H9 (cell line): Measurements from ENCODE around the gene ALG2. TPM values are rescaled to one million over a fixed set of nuclear protein-coding genes. Genes with fewer than 3 reads are reported as not detected.
A peak's percentile ranks its signal among the peaks of the same experiment; 100 is the strongest.

Source experiments
- DNase-seq: peaks from one replicate; pipeline ENCODE4 v3.0.0-alpha.2; 2017
- H2AFZ ChIP-seq: one replicate; pipeline ENCODE4 v1.6.1; 2013; ENCODE audit warnings: mild to moderate bottlenecking, low read length, control low read depth, moderate library complexity
- H2AK5ac ChIP-seq: 2 replicates; pipeline ENCODE4 v1.6.1; 2013; ENCODE audit warnings: low read length, control low read depth, mixed read lengths; ENCODE audit not compliant: insufficient read length
- H2BK120ac ChIP-seq: one replicate; pipeline ENCODE4 v1.6.1; 2013; ENCODE audit warnings: low read depth, mild to moderate bottlenecking, low read length, control low read depth, inconsistent platforms; ENCODE audit not compliant: poor library complexity, severe bottlenecking
- H2BK12ac ChIP-seq: 2 replicates; pipeline ENCODE4 v1.6.1; 2013; ENCODE audit warnings: low read length, control low read depth, mixed read lengths, low read depth; ENCODE audit not compliant: insufficient read length
- H2BK15ac ChIP-seq: 2 replicates; pipeline ENCODE4 v1.6.1; 2013; ENCODE audit warnings: low read depth, low read length, control low read depth
- H2BK20ac ChIP-seq: one replicate; pipeline ENCODE4 v1.6.1; 2013; ENCODE audit warnings: low read depth, mild to moderate bottlenecking, low read length, control low read depth, inconsistent platforms; ENCODE audit not compliant: poor library complexity, severe bottlenecking
- H2BK5ac ChIP-seq: 2 replicates; pipeline ENCODE4 v1.6.1; 2013; ENCODE audit warnings: low read length, control low read depth, mixed read lengths; ENCODE audit not compliant: insufficient read length
- H3K14ac ChIP-seq: 2 replicates; pipeline ENCODE4 v1.6.1; 2013; ENCODE audit warnings: low read length, control low read depth; ENCODE audit not compliant: insufficient read depth
- H3K18ac ChIP-seq: 2 replicates; pipeline ENCODE4 v1.6.1; 2013; ENCODE audit warnings: low read depth, mild to moderate bottlenecking, mixed read lengths, low read length, control low read depth; ENCODE audit not compliant: insufficient read length
- H3K23ac ChIP-seq: 2 replicates; pipeline ENCODE4 v1.6.1; 2013; ENCODE audit warnings: low read length, control low read depth, mixed read lengths, low read depth; ENCODE audit not compliant: insufficient read length
- H3K23me2 ChIP-seq: 2 replicates; pipeline ENCODE4 v1.6.1; 2013; ENCODE audit warnings: low read depth, mild to moderate bottlenecking, mixed read lengths, low read length, control low read depth; ENCODE audit not compliant: insufficient read length, poor library complexity, severe bottlenecking
- H3K27ac ChIP-seq: 2 replicates; pipeline ENCODE4 v1.5.1; 2013; ENCODE audit warnings: low read length, control low read depth, mixed read lengths, low read depth; ENCODE audit not compliant: insufficient read length
- H3K27me3 ChIP-seq: 2 replicates; pipeline ENCODE4 v1.6.1; 2013; ENCODE audit warnings: low read length, control low read depth, inconsistent platforms; ENCODE audit not compliant: insufficient read depth
- H3K4ac ChIP-seq: 2 replicates; pipeline ENCODE4 v1.6.1; 2013; ENCODE audit warnings: low read depth, mild to moderate bottlenecking, control low read depth, inconsistent platforms, low read length, moderate library complexity
- H3K4me1 ChIP-seq: 2 replicates; pipeline ENCODE4 v1.6.1; 2013; ENCODE audit warnings: low read length, control low read depth, inconsistent platforms; ENCODE audit not compliant: insufficient read depth
- H3K4me2 ChIP-seq: 2 replicates; pipeline ENCODE4 v1.6.1; 2013; ENCODE audit warnings: low read length, control low read depth, mixed read lengths; ENCODE audit not compliant: insufficient read length, insufficient read depth
- H3K56ac ChIP-seq: 2 replicates; pipeline ENCODE4 v1.6.1; 2013; ENCODE audit warnings: low read depth, mild to moderate bottlenecking, mixed read lengths, low read length, control low read depth; ENCODE audit not compliant: insufficient read length
- H3K79me1 ChIP-seq: 2 replicates; pipeline ENCODE4 v1.6.1; 2013; ENCODE audit warnings: low read depth, mild to moderate bottlenecking, moderate library complexity, low read length, control low read depth, inconsistent platforms; ENCODE audit not compliant: insufficient read depth, poor library complexity, severe bottlenecking
- H3K79me2 ChIP-seq: 2 replicates; pipeline ENCODE4 v1.6.1; 2013; ENCODE audit warnings: low read length, control low read depth, inconsistent platforms; ENCODE audit not compliant: insufficient read depth
- H3K9ac ChIP-seq: 2 replicates; pipeline ENCODE4 v1.6.1; 2013; ENCODE audit warnings: low read length, control low read depth, mixed read lengths; ENCODE audit not compliant: insufficient read length; ENCODE audit errors: extremely low read depth
- H3K9me3 ChIP-seq: one replicate; pipeline ENCODE4 v1.6.1; 2013; ENCODE audit warnings: low read depth, low read length, inconsistent platforms; ENCODE audit not compliant: control insufficient read depth
- H3T11ph ChIP-seq: one replicate; pipeline ENCODE4 v1.6.1; 2013; ENCODE audit warnings: mild to moderate bottlenecking, low read length, control low read depth, inconsistent platforms
- H4K20me1 ChIP-seq: one replicate; pipeline ENCODE4 v1.6.1; 2013; ENCODE audit not compliant: control insufficient read depth, insufficient read length, insufficient read depth
- H4K5ac ChIP-seq: 2 replicates; pipeline ENCODE4 v1.6.1; 2013; ENCODE audit warnings: low read depth, mild to moderate bottlenecking, mixed read lengths, low read length, control low read depth; ENCODE audit not compliant: insufficient read length
- H4K8ac ChIP-seq: replicated peaks from 2 replicates; pipeline ENCODE4 v1.6.1; 2013; ENCODE audit warnings: low read length, control low read depth, mixed read lengths, low read depth; ENCODE audit not compliant: insufficient read length
- H4K91ac ChIP-seq: 2 replicates; pipeline ENCODE4 v1.6.1; 2013; ENCODE audit warnings: low read depth, mild to moderate bottlenecking, moderate library complexity, mixed read lengths, low read length, control low read depth; ENCODE audit not compliant: insufficient read length
- H3K27ac Mint-ChIP-seq, 3 experiments: 2 replicates in 2 of 3; 3 replicates in 1 of 3; pipeline ENCODE4 v1.8.0; 2020 to 2021; ENCODE audit warnings: mixed read lengths in 3 of 3, mild to moderate bottlenecking in 1 of 3, moderate library complexity in 1 of 3
- H3K27me3 Mint-ChIP-seq: 2 replicates; pipeline ENCODE4 v1.8.0; 2021; ENCODE audit warnings: low read depth, mild to moderate bottlenecking, moderate library complexity, mixed read lengths
- H3K36me3 Mint-ChIP-seq, 3 experiments: 2 replicates in 2 of 3; 3 replicates in 1 of 3; pipeline ENCODE4 v1.8.0; 2020 to 2021; ENCODE audit warnings: low read depth in 3 of 3, mixed read lengths in 3 of 3; ENCODE audit not compliant: insufficient read depth in 1 of 3
- H3K4me1 Mint-ChIP-seq, 2 experiments: 2 replicates each; pipeline ENCODE4 v1.8.0; 2020; ENCODE audit warnings: mixed read lengths in 2 of 2
- H3K4me3 Mint-ChIP-seq, 2 experiments: 2 replicates in 1 of 2; 3 replicates in 1 of 2; pipeline ENCODE4 v1.8.0; 2020 to 2021; ENCODE audit warnings: mild to moderate bottlenecking in 2 of 2, mixed read lengths in 2 of 2, moderate library complexity in 1 of 2
- H3K9me3 Mint-ChIP-seq, 2 experiments: 2 replicates in 1 of 2; 3 replicates in 1 of 2; pipeline ENCODE4 v1.8.0; 2020; ENCODE audit warnings: mild to moderate bottlenecking in 2 of 2, mixed read lengths in 2 of 2, moderate library complexity in 1 of 2
- CTCF ChIP-seq: fragments of 200-600 bp; sonication (generic); conservative IDR thresholded peaks from 3 replicates; pipeline ENCODE4 v1.8.0; 2021; ENCODE audit warnings: antibody characterized with exemption, mild to moderate bottlenecking
- WGBS: extraction: QIAGEN DNeasy Blood & Tissue Kit; methylation state at CpG from one replicate; pipeline ENCODE4 v1.1.7; 2013; ENCODE audit warnings: missing lambda C conversion rate, low lambda C conversion rate, mixed read lengths; ENCODE audit not compliant: insufficient read length; ENCODE audit errors: extremely low coverage; 5-methylcytosine and 5-hydroxymethylcytosine counted together
- total RNA-seq: library from RNA; stranded (reverse); gene quantifications from 2 replicates; pipeline ENCODE4 v1.2.1, GENCODE V29; 2021

ALG2 gene
- total RNA-seq, 1 experiment from 2014 or later, result 30.1 TPM

- Mint-ChIP-seq H3K4me1 (peaks cover 66 to 68% of the 10 kb centered on the region in 2 experiments), H3K27me3 (no peaks in the 10 kb centered on the region; the same call in 1 of the 2 replicates), H3K9me3 (peaks cover 0 to 2% of the 10 kb centered on the region in 2 experiments; a peak in 1 of 5 replicates), H3K36me3 (no peaks in the 10 kb centered on the region), H3K27ac (peak overlapping the region in 1 of 3 experiments; percentile 35; a peak in 1 of 7 replicates), H3K4me3 (no peak overlapping the region)
- H2BK15ac ChIP-seq, result no peak overlapping the region
- H3K27me3 ChIP-seq, result no peaks in the 10 kb centered on the region
- no peak overlapping the region for H3K4me2 ChIP-seq
- no peak overlapping the region for H3K27ac ChIP-seq
- H4K5ac ChIP-seq, result no peak overlapping the region
- no peak overlapping the region for H3K14ac ChIP-seq
- H2BK5ac ChIP-seq, result no peak overlapping the region
- H4K20me1 ChIP-seq, result no peaks in the 10 kb centered on the region
- no peak for DNase-seq
- H3K4me1 ChIP-seq, result peaks cover 4% of the 10 kb centered on the region
- no peaks in the 10 kb centered on the region for H3K79me1 ChIP-seq
- no peak overlapping the region for H2AK5ac ChIP-seq
- H2BK12ac ChIP-seq, result no peak overlapping the region
- H3K23me2 ChIP-seq, result no peaks in the 10 kb centered on the region
- no peak overlapping the region for H3K9ac ChIP-seq
- H4K8ac ChIP-seq, result no peak overlapping the region
- H3K56ac ChIP-seq, result no peak overlapping the region
- no peak overlapping the region for H3T11ph ChIP-seq
- H3K23ac ChIP-seq, result no peak overlapping the region
- H3K18ac ChIP-seq, result no peak overlapping the region
- no peak overlapping the region for H2BK20ac ChIP-seq
- no peak overlapping the region for H2BK120ac ChIP-seq
- H3K9me3 ChIP-seq, result no peaks in the 10 kb centered on the region
- H3K79me2 ChIP-seq, result no peaks in the 10 kb centered on the region
- no CpG with 5 or more reads among the region's 10 CpGs for WGBS
- H4K91ac ChIP-seq, result no peak overlapping the region
- H2AFZ ChIP-seq, result no peak overlapping the region
- no peak for TF ChIP-seq CTCF
- H3K4ac ChIP-seq, result no peak overlapping the region
Observed at GRCh38 chr9:99173570-99174504, 47.9 kb downstream of the ALG2 start.
